ENCODE results near the gene FRMD4B. TPM values are rescaled to one million over a fixed set of nuclear protein-coding genes. Genes with fewer than 3 reads are reported as not detected.
A peak's percentile ranks its signal among the peaks of the same experiment; 100 is the strongest.

Gene FRMD4B
- total RNA-seq, 1 donor from 2014 or later: 140 TPM

GRCh38 chr3:69142797-69143454, 243.0 kb downstream of the FRMD4B start:
- no peak overlapping the region for H3K27ac Mint-ChIP-seq

GRCh38 chr3:69142090-69142489, 243.8 kb downstream of the FRMD4B start:
- H3K4me1 Mint-ChIP-seq: peaks cover 21% of the 10 kb centered on the region

More at GRCh38 chr3:69142797-69143454, 243.0 kb downstream of the FRMD4B start:
- H3K36me3 Mint-ChIP-seq: no peaks in the 10 kb centered on the region
- H3K27me3 Mint-ChIP-seq (ENCODE audit: low read depth): no peaks in the 10 kb centered on the region
- TF ChIP-seq CTCF (IDR thresholded peaks at IDR 0.05; ENCODE audit: unreplicated experiment): no peak
- H3K4me1 Mint-ChIP-seq: peaks cover 16% of the 10 kb centered on the region
- H3K9me3 Mint-ChIP-seq: no peaks in the 10 kb centered on the region
- no peak overlapping the region for H3K4me3 Mint-ChIP-seq
- no peak for DNase-seq (ENCODE audit: low spot score in 2 of 2, unreplicated experiment in 2 of 2)

GRCh38 chr3:69141313-69141712, 244.6 kb downstream of the FRMD4B start:
- Mint-ChIP-seq H3K9me3 (no peaks in the 10 kb centered on the region), H3K4me3 (no peak overlapping the region), H3K27me3 (ENCODE audit: low read depth) (no peaks in the 10 kb centered on the region), H3K4me1 (peaks cover 29% of the 10 kb centered on the region), H3K36me3 (no peaks in the 10 kb centered on the region), H3K27ac (no peak overlapping the region)
- no peak for DNase-seq (ENCODE audit: low spot score in 2 of 2, unreplicated experiment in 2 of 2)
- no peak for TF ChIP-seq CTCF (IDR thresholded peaks at IDR 0.05; ENCODE audit: unreplicated experiment)

More at GRCh38 chr3:69142090-69142489, 243.8 kb downstream of the FRMD4B start:
- TF ChIP-seq CTCF (IDR thresholded peaks at IDR 0.05; ENCODE audit: unreplicated experiment): no peak
- Mint-ChIP-seq H3K4me3 (no peak overlapping the region), H3K27ac (no peak overlapping the region), H3K36me3 (no peaks in the 10 kb centered on the region), H3K9me3 (no peaks in the 10 kb centered on the region), H3K27me3 (ENCODE audit: low read depth) (no peaks in the 10 kb centered on the region)
- no peak for DNase-seq (ENCODE audit: low spot score in 2 of 2, unreplicated experiment in 2 of 2)

GRCh38 chr3:69137412-69137811, 248.5 kb downstream of the FRMD4B start:
- H3K4me3 Mint-ChIP-seq: no peak overlapping the region
- DNase-seq (ENCODE audit: low spot score in 2 of 2, unreplicated experiment in 2 of 2): no peak
- peaks cover 19% of the 10 kb centered on the region for H3K4me1 Mint-ChIP-seq
- no peaks in the 10 kb centered on the region for H3K27me3 Mint-ChIP-seq (ENCODE audit: low read depth)
- no peaks in the 10 kb centered on the region for H3K36me3 Mint-ChIP-seq
- H3K9me3 Mint-ChIP-seq: no peaks in the 10 kb centered on the region
- peak overlapping the region; percentile 22 for H3K27ac Mint-ChIP-seq
- no peak for TF ChIP-seq CTCF (IDR thresholded peaks at IDR 0.05; ENCODE audit: unreplicated experiment)

GRCh38 chr3:69137005-69137404, 248.9 kb downstream of the FRMD4B start:
- Mint-ChIP-seq H3K4me1 (peaks cover 16% of the 10 kb centered on the region), H3K9me3 (no peaks in the 10 kb centered on the region), H3K36me3 (no peaks in the 10 kb centered on the region), H3K4me3 (no peak overlapping the region), H3K27ac (peak overlapping the region; percentile 70), H3K27me3 (ENCODE audit: low read depth) (no peaks in the 10 kb centered on the region)
- no peak for DNase-seq (ENCODE audit: low spot score in 2 of 2, unreplicated experiment in 2 of 2)
- TF ChIP-seq CTCF (IDR thresholded peaks at IDR 0.05; ENCODE audit: unreplicated experiment): no peak

Measured in mesothelial cell of epicardium (in vitro differentiated cells).